HepG2 (cell line): ENCODE measurements around the gene FBXW8. TPM values are rescaled to one million over a fixed set of nuclear protein-coding genes. Genes with fewer than 3 reads are reported as not detected.

ENCODE experiments used
- CREB1 ChIP-seq, 2 experiments: fragments of 450-650 bp in 1 of 2; IDR thresholded peaks; 2 replicates each; pipeline ENCODE4 v1.6.1; 2016 to 2017; ENCODE audit warnings: control low read depth in 1 of 2, mild to moderate bottlenecking in 1 of 2, missing compliant biosample characterization in 1 of 2, missing genetic modification characterization in 1 of 2
- EP300 ChIP-seq, 3 experiments: sonication (generic) in 1 of 3; formaldehyde crosslinking in 1 of 3; IDR thresholded peaks; 2 replicates each; pipeline versions ENCODE4 v1.5.1 to v1.6.1; 2011 to 2020; ENCODE audit warnings: low read depth in 2 of 3, low read length in 2 of 3, borderline replicate concordance in 1 of 3, improper control_type of control experiment in 1 of 3, mild to moderate bottlenecking in 1 of 3, missing genetic modification reagents in 1 of 3, moderate library complexity in 1 of 3
- MTA1 ChIP-seq: sonication (generic); formaldehyde crosslinking; IDR thresholded peaks from 2 replicates; pipeline ENCODE4 v1.4.0; 2020; ENCODE audit warnings: missing genetic modification reagents, mild to moderate bottlenecking, borderline replicate concordance
- RBM39 ChIP-seq: fragments of 200-400 bp; formaldehyde crosslinking; IDR thresholded peaks from one replicate; pipeline ENCODE4 v1.6.1; 2018; ENCODE audit warnings: antibody characterized with exemption, mild to moderate bottlenecking, low read depth, low read length; ENCODE audit not compliant: poor library complexity, severe bottlenecking
- ZNF484 ChIP-seq: sonication (generic); formaldehyde crosslinking; IDR thresholded peaks from 2 replicates; pipeline ENCODE4 v1.5.1; 2020; ENCODE audit warnings: mild to moderate bottlenecking, low read depth, missing genetic modification reagents, borderline replicate concordance
- ZNF569 ChIP-seq: sonication (generic); formaldehyde crosslinking; IDR thresholded peaks from 2 replicates; pipeline ENCODE4 v1.5.0; 2020; ENCODE audit warnings: mild to moderate bottlenecking, missing genetic modification reagents, moderate library complexity, borderline replicate concordance
- ZNF703 ChIP-seq: sonication (generic); formaldehyde crosslinking; IDR thresholded peaks from 2 replicates; pipeline ENCODE4 v1.5.1; 2020; ENCODE audit warnings: missing genetic modification reagents, mild to moderate bottlenecking, moderate library complexity, borderline replicate concordance
- polyA plus RNA-seq, 8 experiments: library from polyadenylated mRNA; depleted of rRNA in 3 of 8; stranded (reverse) in 7 of 8; unstranded in 1 of 8; fragments of >200 nt; fragmentation: Illumina TruSeq in 4 of 8; extraction: Trizol in 4 of 8; gene quantifications; 2 replicates each; pipeline versions ENCODE4 v1.2.1 to v1.2.3, GENCODE V29; 2011 to 2016; ENCODE audit warnings: low read depth in 4 of 8, missing spikeins in 1 of 8, mixed read lengths in 1 of 8; ENCODE audit not compliant: insufficient read depth in 1 of 8
- total RNA-seq, 5 experiments: library from RNA; depleted of rRNA; stranded (reverse); fragments of >200 nt; fragmentation: Illumina TruSeq; extraction: Trizol; gene quantifications; 2 replicates each; pipeline ENCODE4 v1.2.3, GENCODE V29; 2016; ENCODE audit warnings: low read depth in 1 of 5
- TF ChIP-seq, protein P1 (sequence below): sonication (generic); formaldehyde crosslinking; IDR thresholded peaks from 2 replicates; pipeline ENCODE4 v1.4.0; 2020; ENCODE audit warnings: mild to moderate bottlenecking, missing genetic modification reagents
- TF ChIP-seq, protein P2 (sequence below): IDR thresholded peaks from 2 replicates; pipeline ENCODE4 v1.4.0; 2020; ENCODE audit warnings: mild to moderate bottlenecking, missing genetic modification reagents
- TF ChIP-seq, protein P3 (sequence below), 2 experiments: IDR thresholded peaks; 2 replicates each; pipeline ENCODE4 v1.6.1; 2011 to 2012; ENCODE audit warnings: low read length in 2 of 2, borderline replicate concordance in 1 of 2, low read depth in 1 of 2, mild to moderate bottlenecking in 1 of 2, moderate library complexity in 1 of 2

Gene FBXW8
- total and polyA plus RNA-seq, 2 of the 13 experiments (the other 11 are each of a cell fraction or from before 2014, with no cell fraction given), result 5.1 to 5.9 TPM

DNA sequence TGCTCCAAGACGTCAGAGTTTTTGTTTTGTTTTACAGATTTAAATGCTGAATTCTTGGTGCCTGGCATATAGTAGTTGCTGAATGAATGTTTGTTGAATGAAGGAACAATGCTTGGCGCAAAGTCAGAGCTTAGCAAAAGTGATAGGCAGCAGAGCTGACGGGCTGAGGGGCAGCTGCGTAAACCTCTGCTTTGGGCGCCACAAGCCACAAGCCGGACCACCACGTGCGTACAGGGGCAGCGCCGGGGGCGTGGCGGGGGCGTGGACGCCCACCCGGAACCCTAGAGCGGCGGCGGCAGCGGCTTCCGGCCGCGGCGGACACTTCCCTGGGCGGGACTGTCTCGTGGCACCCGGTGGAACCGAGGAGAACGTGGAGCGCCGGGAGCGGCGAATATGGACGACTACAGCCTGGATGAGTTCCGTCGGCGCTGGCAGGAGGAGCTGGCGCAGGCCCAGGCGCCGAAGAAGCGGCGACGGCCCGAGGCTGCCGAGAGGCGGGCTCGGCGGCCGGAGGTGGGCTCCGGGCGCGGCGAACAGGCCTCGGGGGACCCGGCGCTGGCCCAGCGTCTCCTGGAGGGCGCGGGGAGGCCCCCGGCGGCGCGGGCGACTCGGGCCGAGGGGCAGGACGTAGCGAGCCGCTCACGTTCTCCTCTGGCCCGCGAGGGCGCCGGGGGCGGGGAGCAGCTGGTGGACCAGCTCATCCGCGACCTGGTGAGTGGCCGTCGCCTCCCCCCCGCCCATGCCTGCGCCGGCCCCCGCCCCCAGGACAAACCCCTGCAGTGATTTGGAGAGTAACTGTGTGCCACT, at the start of gene FBXW8 (continued):
- TF ChIP-seq, protein P1, sequence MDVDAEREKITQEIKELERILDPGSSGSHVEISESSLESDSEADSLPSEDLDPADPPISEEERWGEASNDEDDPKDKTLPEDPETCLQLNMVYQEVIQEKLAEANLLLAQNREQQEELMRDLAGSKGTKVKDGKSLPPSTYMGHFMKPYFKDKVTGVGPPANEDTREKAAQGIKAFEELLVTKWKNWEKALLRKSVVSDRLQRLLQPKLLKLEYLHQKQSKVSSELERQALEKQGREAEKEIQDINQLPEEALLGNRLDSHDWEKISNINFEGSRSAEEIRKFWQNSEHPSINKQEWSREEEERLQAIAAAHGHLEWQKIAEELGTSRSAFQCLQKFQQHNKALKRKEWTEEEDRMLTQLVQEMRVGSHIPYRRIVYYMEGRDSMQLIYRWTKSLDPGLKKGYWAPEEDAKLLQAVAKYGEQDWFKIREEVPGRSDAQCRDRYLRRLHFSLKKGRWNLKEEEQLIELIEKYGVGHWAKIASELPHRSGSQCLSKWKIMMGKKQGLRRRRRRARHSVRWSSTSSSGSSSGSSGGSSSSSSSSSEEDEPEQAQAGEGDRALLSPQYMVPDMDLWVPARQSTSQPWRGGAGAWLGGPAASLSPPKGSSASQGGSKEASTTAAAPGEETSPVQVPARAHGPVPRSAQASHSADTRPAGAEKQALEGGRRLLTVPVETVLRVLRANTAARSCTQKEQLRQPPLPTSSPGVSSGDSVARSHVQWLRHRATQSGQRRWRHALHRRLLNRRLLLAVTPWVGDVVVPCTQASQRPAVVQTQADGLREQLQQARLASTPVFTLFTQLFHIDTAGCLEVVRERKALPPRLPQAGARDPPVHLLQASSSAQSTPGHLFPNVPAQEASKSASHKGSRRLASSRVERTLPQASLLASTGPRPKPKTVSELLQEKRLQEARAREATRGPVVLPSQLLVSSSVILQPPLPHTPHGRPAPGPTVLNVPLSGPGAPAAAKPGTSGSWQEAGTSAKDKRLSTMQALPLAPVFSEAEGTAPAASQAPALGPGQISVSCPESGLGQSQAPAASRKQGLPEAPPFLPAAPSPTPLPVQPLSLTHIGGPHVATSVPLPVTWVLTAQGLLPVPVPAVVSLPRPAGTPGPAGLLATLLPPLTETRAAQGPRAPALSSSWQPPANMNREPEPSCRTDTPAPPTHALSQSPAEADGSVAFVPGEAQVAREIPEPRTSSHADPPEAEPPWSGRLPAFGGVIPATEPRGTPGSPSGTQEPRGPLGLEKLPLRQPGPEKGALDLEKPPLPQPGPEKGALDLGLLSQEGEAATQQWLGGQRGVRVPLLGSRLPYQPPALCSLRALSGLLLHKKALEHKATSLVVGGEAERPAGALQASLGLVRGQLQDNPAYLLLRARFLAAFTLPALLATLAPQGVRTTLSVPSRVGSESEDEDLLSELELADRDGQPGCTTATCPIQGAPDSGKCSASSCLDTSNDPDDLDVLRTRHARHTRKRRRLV (CRISPR knock-in tag), result no peak
- TF ChIP-seq, protein P2, sequence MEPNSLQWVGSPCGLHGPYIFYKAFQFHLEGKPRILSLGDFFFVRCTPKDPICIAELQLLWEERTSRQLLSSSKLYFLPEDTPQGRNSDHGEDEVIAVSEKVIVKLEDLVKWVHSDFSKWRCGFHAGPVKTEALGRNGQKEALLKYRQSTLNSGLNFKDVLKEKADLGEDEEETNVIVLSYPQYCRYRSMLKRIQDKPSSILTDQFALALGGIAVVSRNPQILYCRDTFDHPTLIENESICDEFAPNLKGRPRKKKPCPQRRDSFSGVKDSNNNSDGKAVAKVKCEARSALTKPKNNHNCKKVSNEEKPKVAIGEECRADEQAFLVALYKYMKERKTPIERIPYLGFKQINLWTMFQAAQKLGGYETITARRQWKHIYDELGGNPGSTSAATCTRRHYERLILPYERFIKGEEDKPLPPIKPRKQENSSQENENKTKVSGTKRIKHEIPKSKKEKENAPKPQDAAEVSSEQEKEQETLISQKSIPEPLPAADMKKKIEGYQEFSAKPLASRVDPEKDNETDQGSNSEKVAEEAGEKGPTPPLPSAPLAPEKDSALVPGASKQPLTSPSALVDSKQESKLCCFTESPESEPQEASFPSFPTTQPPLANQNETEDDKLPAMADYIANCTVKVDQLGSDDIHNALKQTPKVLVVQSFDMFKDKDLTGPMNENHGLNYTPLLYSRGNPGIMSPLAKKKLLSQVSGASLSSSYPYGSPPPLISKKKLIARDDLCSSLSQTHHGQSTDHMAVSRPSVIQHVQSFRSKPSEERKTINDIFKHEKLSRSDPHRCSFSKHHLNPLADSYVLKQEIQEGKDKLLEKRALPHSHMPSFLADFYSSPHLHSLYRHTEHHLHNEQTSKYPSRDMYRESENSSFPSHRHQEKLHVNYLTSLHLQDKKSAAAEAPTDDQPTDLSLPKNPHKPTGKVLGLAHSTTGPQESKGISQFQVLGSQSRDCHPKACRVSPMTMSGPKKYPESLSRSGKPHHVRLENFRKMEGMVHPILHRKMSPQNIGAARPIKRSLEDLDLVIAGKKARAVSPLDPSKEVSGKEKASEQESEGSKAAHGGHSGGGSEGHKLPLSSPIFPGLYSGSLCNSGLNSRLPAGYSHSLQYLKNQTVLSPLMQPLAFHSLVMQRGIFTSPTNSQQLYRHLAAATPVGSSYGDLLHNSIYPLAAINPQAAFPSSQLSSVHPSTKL (CRISPR knock-in tag), result peak; percentile 77
- peak; percentile 75 for TF ChIP-seq RBM39
- no peak for TF ChIP-seq EP300 (IDR thresholded peaks at IDR 0.05; ENCODE audit: low read depth in 2 of 2, low read length in 2 of 2)
- 0 out of 2 replicates have a peak, but pooled peaks have one; percentile 23 for TF ChIP-seq EP300 (CRISPR knock-in tag; IDR thresholded peaks at IDR 0.05; ENCODE audit: borderline replicate concordance)
- TF ChIP-seq CREB1 (IDR thresholded peaks at IDR 0.05), result no peak
- TF ChIP-seq CREB1 (CRISPR knock-in tag; IDR thresholded peaks at IDR 0.05), result no peak
- peak; percentile 74; the same call in 1 of the 2 replicates for TF ChIP-seq MTA1 (CRISPR knock-in tag)
- TF ChIP-seq, protein P3, sequence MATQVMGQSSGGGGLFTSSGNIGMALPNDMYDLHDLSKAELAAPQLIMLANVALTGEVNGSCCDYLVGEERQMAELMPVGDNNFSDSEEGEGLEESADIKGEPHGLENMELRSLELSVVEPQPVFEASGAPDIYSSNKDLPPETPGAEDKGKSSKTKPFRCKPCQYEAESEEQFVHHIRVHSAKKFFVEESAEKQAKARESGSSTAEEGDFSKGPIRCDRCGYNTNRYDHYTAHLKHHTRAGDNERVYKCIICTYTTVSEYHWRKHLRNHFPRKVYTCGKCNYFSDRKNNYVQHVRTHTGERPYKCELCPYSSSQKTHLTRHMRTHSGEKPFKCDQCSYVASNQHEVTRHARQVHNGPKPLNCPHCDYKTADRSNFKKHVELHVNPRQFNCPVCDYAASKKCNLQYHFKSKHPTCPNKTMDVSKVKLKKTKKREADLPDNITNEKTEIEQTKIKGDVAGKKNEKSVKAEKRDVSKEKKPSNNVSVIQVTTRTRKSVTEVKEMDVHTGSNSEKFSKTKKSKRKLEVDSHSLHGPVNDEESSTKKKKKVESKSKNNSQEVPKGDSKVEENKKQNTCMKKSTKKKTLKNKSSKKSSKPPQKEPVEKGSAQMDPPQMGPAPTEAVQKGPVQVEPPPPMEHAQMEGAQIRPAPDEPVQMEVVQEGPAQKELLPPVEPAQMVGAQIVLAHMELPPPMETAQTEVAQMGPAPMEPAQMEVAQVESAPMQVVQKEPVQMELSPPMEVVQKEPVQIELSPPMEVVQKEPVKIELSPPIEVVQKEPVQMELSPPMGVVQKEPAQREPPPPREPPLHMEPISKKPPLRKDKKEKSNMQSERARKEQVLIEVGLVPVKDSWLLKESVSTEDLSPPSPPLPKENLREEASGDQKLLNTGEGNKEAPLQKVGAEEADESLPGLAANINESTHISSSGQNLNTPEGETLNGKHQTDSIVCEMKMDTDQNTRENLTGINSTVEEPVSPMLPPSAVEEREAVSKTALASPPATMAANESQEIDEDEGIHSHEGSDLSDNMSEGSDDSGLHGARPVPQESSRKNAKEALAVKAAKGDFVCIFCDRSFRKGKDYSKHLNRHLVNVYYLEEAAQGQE (IDR thresholded peaks at IDR 0.05; ENCODE audit: borderline replicate concordance in 1 of 2, low read depth in 1 of 2, low read length in 2 of 2), result peak in 1 of 2 experiments; percentile 48; a peak in 1 of 4 replicates
- TF ChIP-seq ZNF484 (CRISPR knock-in tag), result no peak
- no peak for TF ChIP-seq ZNF569
- TF ChIP-seq ZNF703 (CRISPR knock-in tag), result peak; percentile 85
